Glutamatergic neuron (in vitro differentiated cells): ENCODE data around the gene UCN3. TPM values are rescaled to one million over a fixed set of nuclear protein-coding genes. Genes with fewer than 3 reads are reported as not detected.
A peak's percentile ranks its signal among the peaks of the same experiment; 100 is the strongest.
"Not testable (repeated sequence)": the region's sequence is repeated elsewhere in the genome, so short reads cannot be mapped to it uniquely, and the experiment has no call there.

Experiments
- DNase-seq: peaks from one replicate; pipeline ENCODE4 v3.0.0; 2022
- H3K27ac Mint-ChIP-seq: one replicate; pipeline ENCODE4 v1.8.0; 2020; ENCODE audit warnings: mild to moderate bottlenecking, mixed read lengths, inconsistent platforms; ENCODE audit not compliant: unreplicated experiment
- H3K27me3 Mint-ChIP-seq: one replicate; pipeline ENCODE4 v1.8.0; 2020; ENCODE audit warnings: mild to moderate bottlenecking, moderate library complexity, mixed read lengths, inconsistent platforms; ENCODE audit not compliant: unreplicated experiment
- H3K36me3 Mint-ChIP-seq: one replicate; pipeline ENCODE4 v1.8.0; 2020; ENCODE audit warnings: mild to moderate bottlenecking, mixed read lengths, inconsistent platforms; ENCODE audit not compliant: unreplicated experiment
- H3K4me1 Mint-ChIP-seq: one replicate; pipeline ENCODE4 v1.8.0; 2020; ENCODE audit warnings: mild to moderate bottlenecking, low read depth, mixed read lengths, inconsistent platforms; ENCODE audit not compliant: unreplicated experiment
- H3K4me3 Mint-ChIP-seq: one replicate; pipeline ENCODE4 v1.8.0; 2020; ENCODE audit warnings: mild to moderate bottlenecking, mixed read lengths, inconsistent platforms; ENCODE audit not compliant: unreplicated experiment
- H3K9me3 Mint-ChIP-seq: one replicate; pipeline ENCODE4 v1.8.0; 2020; ENCODE audit warnings: mild to moderate bottlenecking, moderate library complexity, mixed read lengths, inconsistent platforms; ENCODE audit not compliant: unreplicated experiment
- total RNA-seq: library from RNA; stranded (reverse); fragmentation: NEBNext Ultra II Directional; extraction: Animal tissue kit (Norgen Biotek cat#: 25700); gene quantifications from one replicate; pipeline ENCODE4 v1.2.1, GENCODE V29; 2021; ENCODE audit not compliant: unreplicated experiment
- TF ChIP-seq, protein P1 (sequence below): fragments of 200-600 bp; sonication (generic); IDR thresholded peaks from one replicate; pipeline ENCODE4 v1.5.0; 2021; ENCODE audit not compliant: partially characterized antibody, unreplicated experiment

The UCN3 gene
- total RNA-seq, 1 donor from 2014 or later, result not detected

DNA sequence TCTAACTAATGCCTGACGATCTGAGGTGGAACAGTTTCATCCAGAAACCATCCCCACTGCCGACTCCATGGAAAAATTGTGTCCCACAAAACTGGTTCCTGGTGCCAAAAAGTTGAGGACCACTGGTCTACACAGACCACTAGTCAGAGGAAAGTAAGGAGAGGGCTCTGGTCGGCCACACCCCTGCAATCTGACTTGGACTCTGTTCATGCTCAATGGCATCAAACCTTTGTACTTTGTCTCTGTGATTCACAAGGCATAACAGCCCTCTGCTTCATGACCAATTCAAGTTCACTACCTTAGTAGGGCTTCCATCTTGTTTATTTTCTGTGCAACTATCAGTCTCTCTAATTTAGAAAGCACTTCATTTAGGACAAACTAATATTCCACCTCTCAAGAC is 38.0 kb downstream of the UCN3 start:
- peaks cover 2% of the 10 kb centered on the region for H3K27me3 Mint-ChIP-seq
- H3K9me3 Mint-ChIP-seq, result no peaks in the 10 kb centered on the region
- H3K4me3 Mint-ChIP-seq, result no peak overlapping the region
- DNase-seq, result no peak
- H3K4me1 Mint-ChIP-seq, result no peaks in the 10 kb centered on the region
- TF ChIP-seq, protein P1, sequence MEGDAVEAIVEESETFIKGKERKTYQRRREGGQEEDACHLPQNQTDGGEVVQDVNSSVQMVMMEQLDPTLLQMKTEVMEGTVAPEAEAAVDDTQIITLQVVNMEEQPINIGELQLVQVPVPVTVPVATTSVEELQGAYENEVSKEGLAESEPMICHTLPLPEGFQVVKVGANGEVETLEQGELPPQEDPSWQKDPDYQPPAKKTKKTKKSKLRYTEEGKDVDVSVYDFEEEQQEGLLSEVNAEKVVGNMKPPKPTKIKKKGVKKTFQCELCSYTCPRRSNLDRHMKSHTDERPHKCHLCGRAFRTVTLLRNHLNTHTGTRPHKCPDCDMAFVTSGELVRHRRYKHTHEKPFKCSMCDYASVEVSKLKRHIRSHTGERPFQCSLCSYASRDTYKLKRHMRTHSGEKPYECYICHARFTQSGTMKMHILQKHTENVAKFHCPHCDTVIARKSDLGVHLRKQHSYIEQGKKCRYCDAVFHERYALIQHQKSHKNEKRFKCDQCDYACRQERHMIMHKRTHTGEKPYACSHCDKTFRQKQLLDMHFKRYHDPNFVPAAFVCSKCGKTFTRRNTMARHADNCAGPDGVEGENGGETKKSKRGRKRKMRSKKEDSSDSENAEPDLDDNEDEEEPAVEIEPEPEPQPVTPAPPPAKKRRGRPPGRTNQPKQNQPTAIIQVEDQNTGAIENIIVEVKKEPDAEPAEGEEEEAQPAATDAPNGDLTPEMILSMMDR, result no peak
- peaks cover 1% of the 10 kb centered on the region for H3K36me3 Mint-ChIP-seq
- H3K27ac Mint-ChIP-seq, result no peak overlapping the region

DNA sequence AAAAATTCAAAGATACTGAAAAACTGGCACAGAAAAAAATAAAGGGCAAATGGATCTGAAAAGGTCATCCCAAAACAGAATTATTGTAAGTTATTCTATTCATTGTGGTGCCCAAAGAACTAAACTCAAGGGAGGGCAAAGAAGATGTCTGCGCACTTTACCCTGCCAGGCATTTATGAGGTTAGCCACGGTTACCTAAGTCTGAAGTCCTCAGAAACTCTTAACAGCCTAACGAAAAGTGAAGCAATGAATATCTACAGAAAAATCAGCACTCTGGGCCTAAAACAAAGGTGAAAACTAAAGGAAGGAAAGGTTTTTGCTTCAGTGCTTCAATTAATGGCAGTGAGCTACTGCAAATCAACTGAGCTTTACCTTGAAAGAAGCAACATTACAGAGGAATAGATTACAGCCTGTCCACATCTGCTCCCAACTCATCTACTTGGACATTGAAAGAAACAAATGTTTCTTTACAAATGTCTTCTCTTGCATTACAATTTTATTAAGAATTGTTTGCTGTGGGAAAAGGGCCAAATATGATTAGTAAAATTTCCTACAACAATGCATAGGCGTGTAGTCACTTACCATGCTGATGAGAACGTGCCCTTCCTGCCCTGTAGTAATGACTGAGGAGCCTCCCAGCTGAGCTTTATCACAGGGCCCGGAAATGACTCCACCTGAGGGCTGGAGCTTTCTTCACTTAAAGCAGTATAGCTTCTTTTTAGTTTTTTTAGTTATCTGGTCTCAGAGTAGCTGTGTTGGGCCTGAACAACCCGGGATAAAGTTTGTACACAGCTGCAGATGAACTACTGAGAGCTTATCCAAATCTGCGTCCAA is 39.7 kb downstream of the UCN3 start, which contains the start of gene TUBAL3:
TSS of gene TUBAL3 (minus strand) at position 621 of the 834 bp plus-strand sequence. CDS start at position 585, 36 bp downstream.
- DNase-seq, result no peak
- no peaks in the 10 kb centered on the region for H3K4me1 Mint-ChIP-seq
- H3K4me3 Mint-ChIP-seq, result no peak within 1 kb of the TSS
- H3K27me3 Mint-ChIP-seq, result peaks cover 2% of the 10 kb centered on the region
- TF ChIP-seq, protein P1, result no peak
- peaks cover 5% of the 10 kb centered on the region for H3K36me3 Mint-ChIP-seq
- H3K9me3 Mint-ChIP-seq, result no peaks in the 10 kb centered on the region
- H3K27ac Mint-ChIP-seq, result no peak within 1 kb of the TSS

DNA sequence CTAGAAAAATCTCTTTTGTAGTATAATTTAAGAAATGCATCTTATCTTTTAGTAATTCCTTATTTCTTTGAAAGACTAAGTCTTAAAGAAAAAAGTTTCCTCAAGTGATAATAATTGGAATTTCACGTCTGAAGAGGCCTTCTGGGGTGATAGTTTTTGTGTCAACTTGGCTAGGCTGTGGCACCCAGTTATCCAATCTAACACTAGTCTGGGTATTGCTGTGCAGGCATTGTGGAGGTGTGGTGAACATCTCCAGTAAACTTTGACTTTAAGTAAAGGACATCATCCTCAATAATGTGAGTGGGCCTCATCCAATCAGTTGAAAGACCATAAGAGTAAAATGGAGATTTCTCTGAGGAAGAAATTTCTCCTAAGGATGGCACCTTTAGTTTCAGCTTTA is 42.2 kb downstream of the UCN3 start:
- no peaks in the 10 kb centered on the region for H3K27me3 Mint-ChIP-seq
- H3K36me3 Mint-ChIP-seq, result peaks cover 9% of the 10 kb centered on the region
- H3K4me3 Mint-ChIP-seq, result no peak overlapping the region
- H3K9me3 Mint-ChIP-seq, result no peaks in the 10 kb centered on the region
- no peaks in the 10 kb centered on the region for H3K4me1 Mint-ChIP-seq
- TF ChIP-seq, protein P1, result no peak
- H3K27ac Mint-ChIP-seq, result no peak overlapping the region
- no peak for DNase-seq

- not testable (repeated sequence) for H3K4me1 Mint-ChIP-seq, H3K9me3 Mint-ChIP-seq, H3K4me3 Mint-ChIP-seq, H3K27ac Mint-ChIP-seq, DNase-seq, H3K36me3 Mint-ChIP-seq, H3K27me3 Mint-ChIP-seq
Observed at GRCh38 chr10:5410787-5411186, 46.0 kb downstream of the UCN3 start.

DNA sequence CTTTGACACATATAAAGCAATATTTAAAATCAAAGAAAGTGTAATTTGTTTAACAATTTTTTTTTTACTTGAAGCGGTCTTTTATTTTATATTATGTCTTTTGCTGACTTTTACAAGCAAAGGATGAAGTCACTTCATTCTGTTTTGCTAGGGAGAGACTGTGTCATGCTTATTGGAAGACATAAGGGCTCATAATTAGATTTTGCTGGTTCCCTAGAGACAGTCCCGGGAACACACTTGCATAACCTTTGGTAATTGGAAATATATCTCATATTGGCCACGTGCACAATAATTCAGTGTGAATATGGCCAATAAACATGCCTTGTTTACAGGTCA is 47.1 kb downstream of the UCN3 start:
- Mint-ChIP-seq H3K27me3 (peaks cover 2% of the 10 kb centered on the region), H3K27ac (peak overlapping the region; percentile 92), H3K4me1 (peaks cover 8% of the 10 kb centered on the region), H3K36me3 (peaks cover 9% of the 10 kb centered on the region), H3K4me3 (peak overlapping the region; percentile 73), H3K9me3 (peaks cover 6% of the 10 kb centered on the region)
- DNase-seq, result no peak
- TF ChIP-seq, protein P1, result no peak
